GM19043 (cell line): ENCODE data around the gene OLFM1.
"Not testable (repeated sequence)": the region's sequence is repeated elsewhere in the genome, so short reads cannot be mapped to it uniquely, and the experiment has no call there.

Experiments used
- ATAC-seq: cut with Tn5 transposase; IDR thresholded peaks from one replicate; pipeline ENCODE4 v1.9.1; 2021; ENCODE audit warnings: low read depth; ENCODE audit not compliant: unreplicated experiment

OLFM1 gene

DNA sequence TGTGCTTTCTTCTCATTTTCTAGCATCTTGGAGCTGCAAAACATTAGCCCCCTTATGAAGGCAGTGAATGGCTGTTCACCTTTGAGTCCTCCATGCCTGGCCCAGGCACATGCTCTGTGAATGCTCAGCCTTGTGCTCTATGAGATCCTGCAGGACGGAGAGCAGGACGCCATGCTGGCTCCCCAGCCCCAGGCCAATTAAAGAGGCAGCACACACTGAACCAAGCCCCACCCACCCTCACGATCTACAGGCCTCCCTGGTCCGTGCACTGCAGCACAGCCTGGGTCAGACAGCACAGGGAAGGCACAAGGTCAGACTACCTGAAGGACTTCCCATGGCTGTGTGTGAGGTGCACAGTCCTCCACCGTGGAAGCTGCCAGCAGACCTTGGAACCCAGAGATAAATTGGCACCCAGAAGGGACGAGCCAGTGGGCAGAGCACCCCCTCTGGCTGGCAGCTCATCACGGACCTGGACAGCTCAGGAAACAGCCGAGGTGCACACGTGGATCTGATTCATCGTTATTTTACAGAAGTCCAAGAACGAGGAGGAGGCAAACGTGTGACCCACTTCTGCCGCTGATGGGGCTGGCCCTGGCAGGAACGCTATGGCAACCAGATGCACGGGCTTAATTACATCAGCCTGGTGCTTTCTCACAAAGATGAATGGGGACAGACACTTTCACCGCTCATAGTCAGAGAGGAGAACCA lies 59.5 kb downstream of the OLFM1 start:
- no peak for ATAC-seq

GRCh38 chr9:135147474-135147805 lies 60.0 kb downstream of the OLFM1 start:
- no peak for ATAC-seq

- ATAC-seq: no peak
These were observed 60.5 kb downstream of the OLFM1 start for GRCh38 chr9:135147938-135148337.

DNA sequence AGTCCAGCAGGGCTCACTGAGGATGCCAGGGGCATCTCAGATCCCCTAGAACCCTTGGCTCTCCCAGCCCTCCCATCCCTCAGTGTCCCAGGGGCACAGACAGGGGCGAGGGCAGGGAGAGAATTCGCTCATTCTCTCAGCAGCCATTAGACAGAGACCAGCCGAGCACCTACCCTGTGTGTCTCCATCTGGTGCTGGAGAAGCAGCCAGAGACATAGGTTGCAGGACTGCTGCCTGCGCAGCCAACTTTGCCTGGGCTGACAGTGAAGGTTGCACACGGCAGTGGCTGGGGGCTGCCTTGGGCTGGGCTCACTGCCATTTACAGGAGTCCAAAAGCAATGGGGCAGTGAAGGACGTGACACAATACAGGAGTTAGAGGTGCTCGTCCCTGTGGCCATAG lies 60.9 kb downstream of the OLFM1 start:
- no peak for ATAC-seq

- not testable (repeated sequence) for ATAC-seq
These were observed 62.4 kb downstream of the OLFM1 start for GRCh38 chr9:135149901-135150300.

DNA sequence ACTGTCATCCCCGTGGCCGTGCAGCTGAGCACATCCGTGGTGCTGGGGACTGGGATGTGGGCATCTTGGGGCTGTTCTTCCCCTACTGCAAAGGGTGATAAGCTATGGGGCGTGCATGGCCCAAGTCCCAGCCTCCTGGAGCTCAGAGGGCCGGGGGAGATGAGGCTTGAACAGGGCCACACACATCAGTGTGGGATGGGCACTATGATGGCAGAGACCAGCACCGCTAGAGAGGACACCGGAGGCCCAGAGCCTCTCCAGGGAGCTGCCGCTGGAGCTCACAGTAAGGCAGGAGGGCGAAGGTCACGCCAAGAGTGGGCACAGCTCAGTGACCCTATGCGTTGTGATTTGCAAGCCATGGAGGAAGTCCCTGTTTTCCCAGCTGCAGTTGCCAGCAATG lies 63.5 kb downstream of the OLFM1 start:
- ATAC-seq: no peak

- no peak for ATAC-seq
These were observed 64.5 kb downstream of the OLFM1 start for GRCh38 chr9:135151757-135152613.

- no peak for ATAC-seq
These were observed 65.3 kb downstream of the OLFM1 start for GRCh38 chr9:135152614-135153334.

GRCh38 chr9:135154050-135154615 lies 66.7 kb downstream of the OLFM1 start:
- no peak for ATAC-seq

GRCh38 chr9:135155396-135155795 lies 67.9 kb downstream of the OLFM1 start:
- ATAC-seq: no peak

- no peak for ATAC-seq
These were observed 69.3 kb downstream of the OLFM1 start for GRCh38 chr9:135156525-135157510.

GRCh38 chr9:135157856-135158563 lies 70.5 kb downstream of the OLFM1 start:
- no peak for ATAC-seq

DNA sequence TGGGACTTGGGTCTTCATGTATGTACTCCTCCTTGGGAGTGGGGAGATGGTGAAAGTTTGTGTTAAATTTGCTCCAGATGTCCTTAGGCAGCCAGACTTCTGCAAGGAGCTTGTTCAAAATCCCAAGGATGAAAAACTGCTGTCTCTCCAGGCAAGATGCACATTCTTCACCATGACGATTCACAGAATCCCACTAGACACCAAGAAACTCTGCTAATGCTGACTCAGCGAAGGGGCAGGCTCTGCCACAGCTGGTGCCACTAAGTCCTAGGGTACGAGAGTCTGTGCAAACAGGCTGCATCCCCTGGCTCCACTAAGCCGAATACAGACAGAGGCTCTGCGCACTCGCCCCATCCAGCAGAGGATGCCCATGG lies 71.1 kb downstream of the OLFM1 start:
- no peak for ATAC-seq

GRCh38 chr9:135159801-135160200 lies 72.3 kb downstream of the OLFM1 start:
- ATAC-seq: no peak

DNA sequence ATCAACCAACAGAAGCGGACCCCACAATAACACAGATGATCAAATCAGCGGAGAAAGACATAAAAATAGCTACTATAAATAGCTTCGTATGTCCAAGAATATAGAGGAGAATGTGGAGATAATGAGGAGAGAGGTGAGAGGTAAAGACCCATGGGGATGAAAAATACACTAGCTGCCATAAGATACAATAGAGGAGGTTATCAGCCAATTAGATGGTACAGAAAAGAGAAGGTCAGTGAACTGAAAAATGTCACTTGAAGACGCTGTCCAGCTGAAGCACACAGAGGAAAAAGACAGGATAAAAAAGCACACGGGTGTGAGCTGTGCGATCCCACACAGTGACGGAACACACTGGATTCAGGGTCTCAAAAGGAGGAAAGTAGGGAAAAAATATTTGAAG lies 73.4 kb downstream of the OLFM1 start:
- no peak for ATAC-seq

DNA sequence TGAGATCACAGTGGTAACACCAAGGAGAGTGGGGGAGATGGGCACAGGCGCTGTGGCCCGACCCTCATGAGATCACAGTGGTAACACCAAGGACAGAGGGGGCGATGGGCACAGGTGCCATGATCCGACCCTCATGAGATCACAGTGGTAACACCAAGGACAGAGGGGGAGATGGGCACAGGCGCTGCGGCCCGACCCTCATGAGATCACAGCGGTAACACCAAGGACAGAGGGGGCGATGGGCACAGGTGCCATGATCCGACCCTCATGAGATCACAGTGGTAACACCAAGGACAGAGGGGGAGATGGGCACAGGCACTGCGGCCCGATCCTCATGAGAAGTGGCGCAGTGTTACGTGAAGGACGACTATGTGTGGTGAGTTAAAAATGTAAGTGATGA lies 75.1 kb downstream of the OLFM1 start:
- ATAC-seq: not testable (repeated sequence)

DNA sequence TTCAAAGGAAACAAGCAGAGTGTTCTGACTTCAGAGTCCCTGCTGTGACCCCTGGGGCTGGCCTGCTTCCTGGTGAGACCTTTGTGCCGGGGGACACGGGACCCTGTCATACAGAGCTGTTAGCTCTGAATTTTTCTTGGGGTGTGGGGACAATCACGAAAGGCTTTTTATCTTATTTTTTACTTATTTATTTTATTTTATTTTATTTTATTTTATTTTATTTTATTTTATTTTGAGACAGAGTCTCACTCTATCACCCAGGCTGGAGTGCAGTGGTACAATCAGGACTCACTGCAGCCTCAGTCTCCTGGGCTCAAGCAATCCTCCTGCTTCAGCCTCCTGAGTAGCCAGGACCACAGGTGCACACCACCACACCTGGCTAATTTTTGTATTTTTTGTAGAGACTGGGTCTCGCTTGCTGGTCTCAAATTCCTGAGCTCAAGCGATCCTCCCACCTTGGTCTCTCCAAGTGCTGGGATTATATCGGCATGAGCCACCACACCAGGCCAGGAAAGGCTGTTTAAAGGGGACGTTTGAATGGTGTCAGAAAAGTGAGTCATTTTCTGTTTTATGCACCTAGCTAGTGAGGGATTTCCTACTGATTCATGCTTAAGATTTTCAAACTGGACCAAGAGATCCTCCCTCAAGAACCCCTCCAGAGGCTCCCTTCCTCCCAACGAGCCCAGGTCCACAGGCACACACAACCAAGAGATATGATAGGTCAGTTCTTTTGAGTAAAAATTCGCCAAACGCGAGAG lies 75.7 kb downstream of the OLFM1 start:
- no peak for ATAC-seq

DNA sequence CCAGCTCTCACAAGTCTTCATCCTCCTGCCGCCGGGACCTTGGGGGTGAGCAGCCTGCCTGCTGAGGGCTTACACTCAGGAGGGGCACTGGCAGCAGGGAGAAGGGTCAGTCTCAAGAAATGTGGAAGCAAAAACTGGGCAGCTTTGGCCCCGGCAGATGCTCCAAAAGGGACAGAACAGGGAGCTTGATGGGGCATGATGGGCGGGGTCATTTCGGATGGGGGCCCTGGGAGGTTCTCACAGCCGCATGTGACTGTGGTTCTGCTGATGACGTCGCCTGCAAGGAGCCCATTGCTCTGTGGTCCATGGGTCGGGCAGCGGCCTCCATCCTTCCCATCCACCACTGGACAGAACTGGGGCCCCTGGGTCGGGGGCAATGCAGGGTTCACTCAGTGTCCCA lies 76.6 kb downstream of the OLFM1 start:
- no peak for ATAC-seq
